SK-N-SH (cell line): ENCODE results near the gene TMEM184A. TPM values are rescaled to one million over a fixed set of nuclear protein-coding genes. Genes with fewer than 3 reads are reported as not detected.

Source experiments
- CHD2 ChIP-seq: fragments of 150-350 bp; IDR thresholded peaks from 2 replicates; pipeline ENCODE4 v1.6.1; 2018; ENCODE audit warnings: low read length; ENCODE audit not compliant: partially characterized antibody
- EP300 ChIP-seq, 2 experiments: IDR thresholded peaks; 2 replicates each; pipeline versions ENCODE4 v1.4.0 to v1.6.1; 2012; ENCODE audit warnings: borderline replicate concordance in 1 of 2, low read depth in 1 of 2, low read length in 1 of 2
- EZH2phosphoT487 ChIP-seq: fragments of 200-600 bp; sonication (generic); IDR thresholded peaks from 2 replicates; pipeline ENCODE4 v1.6.1; 2017; ENCODE audit warnings: low read depth, mixed run types, mild to moderate bottlenecking, antibody characterized with exemption, moderate library complexity, borderline replicate concordance
- FOSL2 ChIP-seq: IDR thresholded peaks from 2 replicates; pipeline ENCODE4 v1.4.0; 2012; ENCODE audit warnings: low read depth, mild to moderate bottlenecking, moderate library complexity, borderline replicate concordance
- GABPA ChIP-seq: IDR thresholded peaks from 2 replicates; pipeline ENCODE4 v1.4.0; 2012; ENCODE audit warnings: low read depth, mild to moderate bottlenecking
- MXI1 ChIP-seq: IDR thresholded peaks from 2 replicates; pipeline ENCODE4 v1.6.1; 2012; ENCODE audit warnings: mild to moderate bottlenecking, low read depth, low read length, improper control_type of control experiment
- NRF1 ChIP-seq: IDR thresholded peaks from 2 replicates; pipeline ENCODE4 v1.6.1; 2012; ENCODE audit warnings: low read depth, mild to moderate bottlenecking, low read length
- RAD21 ChIP-seq: IDR thresholded peaks from 2 replicates; pipeline ENCODE4 v1.6.1; 2012; ENCODE audit warnings: mild to moderate bottlenecking, low read length
- TAF1 ChIP-seq: IDR thresholded peaks from 2 replicates; pipeline ENCODE4 v1.6.1; 2012; ENCODE audit warnings: low read depth, mild to moderate bottlenecking, low read length, moderate library complexity, borderline replicate concordance
- TCF12 ChIP-seq: IDR thresholded peaks from 2 replicates; pipeline ENCODE4 v1.4.0; 2012
- polyA plus RNA-seq, 3 experiments: library from polyadenylated mRNA; depleted of rRNA; stranded (reverse); fragments of >200 nt; gene quantifications; 2 replicates each; pipeline ENCODE4 v1.2.3, GENCODE V29; 2012
- TF ChIP-seq, protein P1 (sequence below): fragments of 200-600 bp; sonication (generic); IDR thresholded peaks from 2 replicates; pipeline ENCODE4 v1.6.1; 2017; ENCODE audit warnings: antibody characterized with exemption, mild to moderate bottlenecking, moderate library complexity
- TF ChIP-seq, protein P2 (sequence below): IDR thresholded peaks from 2 replicates; pipeline ENCODE4 v1.4.0; 2012; ENCODE audit warnings: low read depth, borderline replicate concordance
- TF ChIP-seq, protein P3 (sequence below): IDR thresholded peaks from 2 replicates; pipeline ENCODE4; 2012
- TF ChIP-seq, protein P4 (sequence below): fragments of 150-350 bp; IDR thresholded peaks from 2 replicates; pipeline ENCODE4 v1.6.1; 2016; ENCODE audit warnings: mild to moderate bottlenecking, low read depth, low read length
- TF ChIP-seq, protein P5 (sequence below): IDR thresholded peaks from 2 replicates; pipeline ENCODE4 v1.4.0; 2012; ENCODE audit warnings: low read depth, borderline replicate concordance
- TF ChIP-seq, protein P6 (sequence below): IDR thresholded peaks from 2 replicates; pipeline ENCODE4 v1.6.1; 2012; ENCODE audit warnings: mild to moderate bottlenecking, low read depth, low read length, moderate library complexity

Gene TMEM184A
- polyA plus RNA-seq, 1 of the 3 experiments (the other 2 are of a cell fraction): 1.5 TPM

DNA sequence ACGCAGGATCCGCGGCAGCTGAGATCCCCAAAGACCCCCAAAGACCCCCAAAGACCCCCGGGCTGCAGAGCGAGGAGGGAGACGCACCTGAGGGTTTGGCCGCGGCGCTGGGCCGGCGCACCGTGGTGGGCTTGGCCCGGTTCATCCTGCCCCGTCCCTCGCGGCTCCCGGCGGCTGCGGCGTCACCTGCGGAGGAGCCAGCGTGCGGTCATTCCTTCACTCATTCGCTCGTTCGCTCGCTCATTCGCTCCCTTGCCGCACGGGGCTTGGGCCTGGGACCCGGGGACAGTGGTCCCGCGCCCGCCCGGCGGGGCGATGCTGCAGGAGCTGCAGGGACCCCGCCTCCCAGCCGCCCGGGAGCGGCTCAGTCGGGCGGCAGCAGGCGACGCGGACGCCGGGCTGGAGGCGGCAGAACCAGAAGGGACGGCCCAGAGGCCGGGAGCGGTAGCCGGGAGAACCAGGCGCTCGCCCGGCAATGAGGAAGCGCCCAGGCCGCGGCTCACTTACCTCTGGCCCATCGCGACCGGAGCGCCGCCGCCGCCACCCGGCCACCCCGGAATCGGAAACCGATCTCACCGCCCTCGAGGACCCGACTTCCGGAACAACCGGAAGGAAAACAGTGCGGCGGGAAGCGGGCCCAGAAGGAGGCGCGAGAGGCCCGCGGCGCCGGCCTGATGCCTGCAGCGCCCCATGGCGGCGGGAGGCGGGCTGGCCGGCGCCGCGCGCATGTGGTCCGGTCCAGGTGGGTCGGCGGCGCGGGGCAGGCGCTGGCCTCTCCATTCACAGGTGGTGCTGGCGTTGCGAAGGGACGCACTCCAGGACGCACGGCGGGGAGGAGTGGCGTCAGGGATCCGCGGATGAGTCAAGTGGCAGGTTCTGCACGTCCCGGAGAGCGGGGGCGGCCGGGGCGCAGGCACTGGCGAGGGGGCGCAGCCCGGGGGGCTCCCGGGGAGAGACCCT is 51.9 kb downstream of the TMEM184A start, which contains the start of gene INTS1 (continued):
- TF ChIP-seq, protein P1, sequence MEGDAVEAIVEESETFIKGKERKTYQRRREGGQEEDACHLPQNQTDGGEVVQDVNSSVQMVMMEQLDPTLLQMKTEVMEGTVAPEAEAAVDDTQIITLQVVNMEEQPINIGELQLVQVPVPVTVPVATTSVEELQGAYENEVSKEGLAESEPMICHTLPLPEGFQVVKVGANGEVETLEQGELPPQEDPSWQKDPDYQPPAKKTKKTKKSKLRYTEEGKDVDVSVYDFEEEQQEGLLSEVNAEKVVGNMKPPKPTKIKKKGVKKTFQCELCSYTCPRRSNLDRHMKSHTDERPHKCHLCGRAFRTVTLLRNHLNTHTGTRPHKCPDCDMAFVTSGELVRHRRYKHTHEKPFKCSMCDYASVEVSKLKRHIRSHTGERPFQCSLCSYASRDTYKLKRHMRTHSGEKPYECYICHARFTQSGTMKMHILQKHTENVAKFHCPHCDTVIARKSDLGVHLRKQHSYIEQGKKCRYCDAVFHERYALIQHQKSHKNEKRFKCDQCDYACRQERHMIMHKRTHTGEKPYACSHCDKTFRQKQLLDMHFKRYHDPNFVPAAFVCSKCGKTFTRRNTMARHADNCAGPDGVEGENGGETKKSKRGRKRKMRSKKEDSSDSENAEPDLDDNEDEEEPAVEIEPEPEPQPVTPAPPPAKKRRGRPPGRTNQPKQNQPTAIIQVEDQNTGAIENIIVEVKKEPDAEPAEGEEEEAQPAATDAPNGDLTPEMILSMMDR: peak; percentile 93
- peak; percentile 98 for TF ChIP-seq TAF1
- TF ChIP-seq GABPA: peak; percentile 97
- TF ChIP-seq, protein P2, sequence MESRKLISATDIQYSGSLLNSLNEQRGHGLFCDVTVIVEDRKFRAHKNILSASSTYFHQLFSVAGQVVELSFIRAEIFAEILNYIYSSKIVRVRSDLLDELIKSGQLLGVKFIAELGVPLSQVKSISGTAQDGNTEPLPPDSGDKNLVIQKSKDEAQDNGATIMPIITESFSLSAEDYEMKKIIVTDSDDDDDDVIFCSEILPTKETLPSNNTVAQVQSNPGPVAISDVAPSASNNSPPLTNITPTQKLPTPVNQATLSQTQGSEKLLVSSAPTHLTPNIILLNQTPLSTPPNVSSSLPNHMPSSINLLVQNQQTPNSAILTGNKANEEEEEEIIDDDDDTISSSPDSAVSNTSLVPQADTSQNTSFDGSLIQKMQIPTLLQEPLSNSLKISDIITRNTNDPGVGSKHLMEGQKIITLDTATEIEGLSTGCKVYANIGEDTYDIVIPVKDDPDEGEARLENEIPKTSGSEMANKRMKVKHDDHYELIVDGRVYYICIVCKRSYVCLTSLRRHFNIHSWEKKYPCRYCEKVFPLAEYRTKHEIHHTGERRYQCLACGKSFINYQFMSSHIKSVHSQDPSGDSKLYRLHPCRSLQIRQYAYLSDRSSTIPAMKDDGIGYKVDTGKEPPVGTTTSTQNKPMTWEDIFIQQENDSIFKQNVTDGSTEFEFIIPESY: peak; percentile 57; the same call in 1 of the 2 replicates
- TF ChIP-seq EZH2phosphoT487: no peak
- TF ChIP-seq, protein P3, sequence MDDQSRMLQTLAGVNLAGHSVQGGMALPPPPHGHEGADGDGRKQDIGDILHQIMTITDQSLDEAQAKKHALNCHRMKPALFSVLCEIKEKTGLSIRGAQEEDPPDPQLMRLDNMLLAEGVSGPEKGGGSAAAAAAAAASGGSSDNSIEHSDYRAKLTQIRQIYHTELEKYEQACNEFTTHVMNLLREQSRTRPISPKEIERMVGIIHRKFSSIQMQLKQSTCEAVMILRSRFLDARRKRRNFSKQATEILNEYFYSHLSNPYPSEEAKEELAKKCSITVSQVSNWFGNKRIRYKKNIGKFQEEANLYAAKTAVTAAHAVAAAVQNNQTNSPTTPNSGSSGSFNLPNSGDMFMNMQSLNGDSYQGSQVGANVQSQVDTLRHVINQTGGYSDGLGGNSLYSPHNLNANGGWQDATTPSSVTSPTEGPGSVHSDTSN: 0 out of 2 replicates have a peak, but pooled peaks have one; percentile 32
- TF ChIP-seq CHD2: peak; percentile 96
- TF ChIP-seq, protein P4, sequence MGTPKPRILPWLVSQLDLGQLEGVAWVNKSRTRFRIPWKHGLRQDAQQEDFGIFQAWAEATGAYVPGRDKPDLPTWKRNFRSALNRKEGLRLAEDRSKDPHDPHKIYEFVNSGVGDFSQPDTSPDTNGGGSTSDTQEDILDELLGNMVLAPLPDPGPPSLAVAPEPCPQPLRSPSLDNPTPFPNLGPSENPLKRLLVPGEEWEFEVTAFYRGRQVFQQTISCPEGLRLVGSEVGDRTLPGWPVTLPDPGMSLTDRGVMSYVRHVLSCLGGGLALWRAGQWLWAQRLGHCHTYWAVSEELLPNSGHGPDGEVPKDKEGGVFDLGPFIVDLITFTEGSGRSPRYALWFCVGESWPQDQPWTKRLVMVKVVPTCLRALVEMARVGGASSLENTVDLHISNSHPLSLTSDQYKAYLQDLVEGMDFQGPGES: no peak
- TF ChIP-seq, protein P5, sequence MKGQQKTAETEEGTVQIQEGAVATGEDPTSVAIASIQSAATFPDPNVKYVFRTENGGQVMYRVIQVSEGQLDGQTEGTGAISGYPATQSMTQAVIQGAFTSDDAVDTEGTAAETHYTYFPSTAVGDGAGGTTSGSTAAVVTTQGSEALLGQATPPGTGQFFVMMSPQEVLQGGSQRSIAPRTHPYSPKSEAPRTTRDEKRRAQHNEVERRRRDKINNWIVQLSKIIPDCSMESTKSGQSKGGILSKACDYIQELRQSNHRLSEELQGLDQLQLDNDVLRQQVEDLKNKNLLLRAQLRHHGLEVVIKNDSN: no peak
- TF ChIP-seq TCF12: no peak; the same call in 1 of the 2 replicates
- no peak for TF ChIP-seq FOSL2
- TF ChIP-seq NRF1: peak; percentile 45
- TF ChIP-seq EP300 (IDR thresholded peaks at IDR 0.05; ENCODE audit: borderline replicate concordance in 1 of 2, low read depth in 1 of 2, low read length in 1 of 2): peak; percentile 24 to 66; a peak in 2 of 4 replicates
- TF ChIP-seq MXI1: peak; percentile 93
- TF ChIP-seq RAD21: peak; percentile 32; the same call in 1 of the 2 replicates
- TF ChIP-seq, protein P6, sequence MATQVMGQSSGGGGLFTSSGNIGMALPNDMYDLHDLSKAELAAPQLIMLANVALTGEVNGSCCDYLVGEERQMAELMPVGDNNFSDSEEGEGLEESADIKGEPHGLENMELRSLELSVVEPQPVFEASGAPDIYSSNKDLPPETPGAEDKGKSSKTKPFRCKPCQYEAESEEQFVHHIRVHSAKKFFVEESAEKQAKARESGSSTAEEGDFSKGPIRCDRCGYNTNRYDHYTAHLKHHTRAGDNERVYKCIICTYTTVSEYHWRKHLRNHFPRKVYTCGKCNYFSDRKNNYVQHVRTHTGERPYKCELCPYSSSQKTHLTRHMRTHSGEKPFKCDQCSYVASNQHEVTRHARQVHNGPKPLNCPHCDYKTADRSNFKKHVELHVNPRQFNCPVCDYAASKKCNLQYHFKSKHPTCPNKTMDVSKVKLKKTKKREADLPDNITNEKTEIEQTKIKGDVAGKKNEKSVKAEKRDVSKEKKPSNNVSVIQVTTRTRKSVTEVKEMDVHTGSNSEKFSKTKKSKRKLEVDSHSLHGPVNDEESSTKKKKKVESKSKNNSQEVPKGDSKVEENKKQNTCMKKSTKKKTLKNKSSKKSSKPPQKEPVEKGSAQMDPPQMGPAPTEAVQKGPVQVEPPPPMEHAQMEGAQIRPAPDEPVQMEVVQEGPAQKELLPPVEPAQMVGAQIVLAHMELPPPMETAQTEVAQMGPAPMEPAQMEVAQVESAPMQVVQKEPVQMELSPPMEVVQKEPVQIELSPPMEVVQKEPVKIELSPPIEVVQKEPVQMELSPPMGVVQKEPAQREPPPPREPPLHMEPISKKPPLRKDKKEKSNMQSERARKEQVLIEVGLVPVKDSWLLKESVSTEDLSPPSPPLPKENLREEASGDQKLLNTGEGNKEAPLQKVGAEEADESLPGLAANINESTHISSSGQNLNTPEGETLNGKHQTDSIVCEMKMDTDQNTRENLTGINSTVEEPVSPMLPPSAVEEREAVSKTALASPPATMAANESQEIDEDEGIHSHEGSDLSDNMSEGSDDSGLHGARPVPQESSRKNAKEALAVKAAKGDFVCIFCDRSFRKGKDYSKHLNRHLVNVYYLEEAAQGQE: peak; percentile 77
